Keratinocyte (primary cell): ENCODE data around the gene PRG2.

Experiments used
- EZH2 ChIP-seq: IDR thresholded peaks from one replicate; pipeline ENCODE4 v1.6.1; 2012; ENCODE audit warnings: inconsistent platforms, mild to moderate bottlenecking, low read length, moderate library complexity
- TF ChIP-seq, protein P1 (sequence below), 3 experiments: IDR thresholded peaks in 1 of 3; conservative IDR thresholded peaks in 1 of 3; optimal IDR thresholded peaks in 1 of 3; 2 replicates in 2 of 3; 3 replicates in 1 of 3; pipeline versions ENCODE3 to v1.5.1; 2011; ENCODE audit warnings: low read length in 3 of 3, mild to moderate bottlenecking in 3 of 3, moderate library complexity in 2 of 3, control low read depth in 1 of 3, inconsistent platforms in 1 of 3; ENCODE audit not compliant: insufficient read depth in 2 of 3; ENCODE audit errors: extremely low read depth in 1 of 3

DNA sequence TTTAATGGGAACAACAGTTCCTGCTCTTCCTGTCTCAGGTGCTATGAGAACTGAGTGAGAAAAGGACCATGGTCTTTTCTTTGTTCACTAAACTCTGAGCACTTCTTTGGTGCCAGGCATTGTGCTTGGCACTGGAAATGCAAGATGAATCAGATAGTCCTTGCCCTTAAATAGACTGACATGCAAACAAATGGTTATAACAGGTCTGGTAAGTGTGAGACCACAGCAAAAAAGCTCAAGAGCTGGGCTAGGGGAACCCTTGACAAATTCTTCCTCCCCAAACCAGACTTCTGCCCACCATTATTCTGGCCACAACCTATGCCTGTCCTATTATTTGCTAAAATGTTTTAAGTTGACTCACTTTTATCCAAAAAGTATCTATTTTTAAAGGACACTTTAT is 31.4 kb upstream of the PRG2 start:
- TF ChIP-seq, protein P1, sequence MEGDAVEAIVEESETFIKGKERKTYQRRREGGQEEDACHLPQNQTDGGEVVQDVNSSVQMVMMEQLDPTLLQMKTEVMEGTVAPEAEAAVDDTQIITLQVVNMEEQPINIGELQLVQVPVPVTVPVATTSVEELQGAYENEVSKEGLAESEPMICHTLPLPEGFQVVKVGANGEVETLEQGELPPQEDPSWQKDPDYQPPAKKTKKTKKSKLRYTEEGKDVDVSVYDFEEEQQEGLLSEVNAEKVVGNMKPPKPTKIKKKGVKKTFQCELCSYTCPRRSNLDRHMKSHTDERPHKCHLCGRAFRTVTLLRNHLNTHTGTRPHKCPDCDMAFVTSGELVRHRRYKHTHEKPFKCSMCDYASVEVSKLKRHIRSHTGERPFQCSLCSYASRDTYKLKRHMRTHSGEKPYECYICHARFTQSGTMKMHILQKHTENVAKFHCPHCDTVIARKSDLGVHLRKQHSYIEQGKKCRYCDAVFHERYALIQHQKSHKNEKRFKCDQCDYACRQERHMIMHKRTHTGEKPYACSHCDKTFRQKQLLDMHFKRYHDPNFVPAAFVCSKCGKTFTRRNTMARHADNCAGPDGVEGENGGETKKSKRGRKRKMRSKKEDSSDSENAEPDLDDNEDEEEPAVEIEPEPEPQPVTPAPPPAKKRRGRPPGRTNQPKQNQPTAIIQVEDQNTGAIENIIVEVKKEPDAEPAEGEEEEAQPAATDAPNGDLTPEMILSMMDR (optimal IDR thresholded peaks at IDR 0.05 in 1 of 3, IDR thresholded peaks at IDR 0.05 in 1 of 3, conservative IDR thresholded peaks at IDR 0.05 in 1 of 3; ENCODE audit: extremely low read depth in 1 of 3, insufficient read depth in 2 of 3, low read length in 3 of 3) = no peak
- TF ChIP-seq EZH2 = no peak
